Lung (tissue), 12 donors: Measurements from ENCODE around the gene GPC6. TPM values are rescaled to one million over a fixed set of nuclear protein-coding genes. Genes with fewer than 3 reads are reported as not detected.

Source experiments
- ATAC-seq: fragments of 200-7000 bp; cut with Tn5 transposase; one replicate; pipeline ENCODE4 v1.9.1; 2020; ENCODE audit warnings: moderate number of reproducible peaks; ENCODE audit not compliant: insufficient read depth, low FRiP score
- DNase-seq, 3 donors: peaks; one replicate each; pipeline ENCODE4 v3.0.0-alpha.2; 2013 to 2017
- H3K27ac ChIP-seq, 2 donors: one replicate each; pipeline ENCODE4 v1.5.1; 2013; ENCODE audit warnings: mild to moderate bottlenecking in 2 of 2, moderate library complexity in 2 of 2, control low read depth in 1 of 2, inconsistent platforms in 1 of 2, low read depth in 1 of 2, low read length in 1 of 2
- H3K27me3 ChIP-seq, 3 donors: one replicate each; pipeline ENCODE4 v1.5.1; 2013; ENCODE audit warnings: low read length in 2 of 3; ENCODE audit not compliant: control insufficient read depth in 3 of 3, insufficient read depth in 3 of 3
- H3K36me3 ChIP-seq, 4 donors: one replicate each; pipeline ENCODE4 v1.5.1; 2013; ENCODE audit warnings: low read length in 4 of 4, mild to moderate bottlenecking in 1 of 4, moderate library complexity in 1 of 4; ENCODE audit not compliant: control insufficient read depth in 4 of 4, insufficient read depth in 4 of 4
- H3K4me1 ChIP-seq, 5 donors: one replicate each; pipeline ENCODE4 v1.5.1; 2013; ENCODE audit warnings: low read length in 5 of 5, mild to moderate bottlenecking in 2 of 5, moderate library complexity in 1 of 5; ENCODE audit not compliant: control insufficient read depth in 5 of 5, insufficient read depth in 5 of 5
- H3K4me3 ChIP-seq: one replicate; pipeline ENCODE4 v1.5.1; 2013; ENCODE audit warnings: mild to moderate bottlenecking, control low read depth, moderate library complexity
- H3K9ac ChIP-seq, 2 donors: one replicate each; pipeline ENCODE4 v1.5.1; 2013; ENCODE audit warnings: low read length in 2 of 2, control low read depth in 1 of 2; ENCODE audit not compliant: insufficient read depth in 1 of 2
- H3K9me3 ChIP-seq, 4 donors: one replicate each; pipeline ENCODE4 v1.5.1; 2013; ENCODE audit warnings: low read length in 3 of 4, mild to moderate bottlenecking in 1 of 4, moderate library complexity in 1 of 4; ENCODE audit not compliant: control insufficient read depth in 4 of 4, insufficient read depth in 3 of 4
- CTCF ChIP-seq: IDR thresholded peaks from 2 replicates; pipeline ENCODE4 v1.5.1; 2012; ENCODE audit warnings: mild to moderate bottlenecking; ENCODE audit errors: control extremely low read depth, extremely low read depth
- WGBS, 2 donors: extraction: QIAGEN DNeasy Blood & Tissue Kit; methylation state at CpG; one replicate each; pipeline ENCODE4 v1.1.7; 2013; 5-methylcytosine and 5-hydroxymethylcytosine counted together
- polyA plus RNA-seq, 2 donors: library from polyadenylated mRNA; stranded (reverse); fragments of 200-250 nt; gene quantifications; one replicate each; pipeline ENCODE4 v1.2.1, GENCODE V29; 2013
- total RNA-seq, 2 donors: library from RNA; depleted of rRNA in 1 of 2; stranded (reverse); fragments of >200 nt in 1 of 2; gene quantifications; one replicate each; pipeline ENCODE4 v1.2.1, GENCODE V29; 2014 to 2021
- donor health status: control.
- donor health status: control.
- donor health status: Bipolar disorder and iron deficiency.
- donor health status: healthy.
- donor health status: DM: yes; HTN: yes; CAD: no.

GPC6 gene
- total and polyA plus RNA-seq, 4 donors: 0.45 to 31.4 (median 4.8) TPM

- H3K36me3 ChIP-seq: no peaks in the 10 kb centered on the region
- H3K9me3 ChIP-seq: peaks cover 0 to 2% (median 0%) of the 10 kb centered on the region in 4 donors
- WGBS, 2 donors: 57 to 65% methylated on average over 8 of the region's 8 CpGs
- H3K27me3 ChIP-seq: no peaks in the 10 kb centered on the region
- TF ChIP-seq CTCF: no peak
- ATAC-seq: peak; percentile 58
- H3K9ac ChIP-seq: no peak overlapping the region
- H3K4me1 ChIP-seq: peaks cover 0 to 14% (median 0%) of the 10 kb centered on the region in 5 donors
- H3K4me3 ChIP-seq: no peak overlapping the region
- no peak overlapping the region for H3K27ac ChIP-seq
- DNase-seq: peak in 1 of 3 donors; percentile 29
Measured at GRCh38 chr13:93248627-93249047, 22.0 kb downstream of the GPC6 start.

- Histone ChIP-seq H3K9ac (no peak overlapping the region), H3K4me1 (peaks cover 0 to 4% (median 0%) of the 10 kb centered on the region in 5 donors), H3K27ac (peak overlapping the region in 1 of 2 donors; percentile 52), H3K9me3 (peaks cover 0 to 2% (median 0%) of the 10 kb centered on the region in 4 donors), H3K36me3 (no peaks in the 10 kb centered on the region), H3K27me3 (no peaks in the 10 kb centered on the region), H3K4me3 (no peak overlapping the region)
- no peak for TF ChIP-seq CTCF
- WGBS, 2 donors: 77 to 82% methylated on average over 7 of the region's 7 CpGs
- DNase-seq: peak in 2 of 3 donors; percentile 47 to 77
- ATAC-seq: peak; percentile 25
Measured at GRCh38 chr13:93249364-93250306, 23.0 kb downstream of the GPC6 start.

- WGBS, 2 donors: 75 to 88% methylated on average over 4 of the region's 4 CpGs
- peaks cover 0 to 2% (median 0%) of the 10 kb centered on the region in 4 donors for H3K9me3 ChIP-seq
- H3K4me3 ChIP-seq: no peak overlapping the region
- H3K27me3 ChIP-seq: no peaks in the 10 kb centered on the region
- H3K9ac ChIP-seq: no peak overlapping the region
- no peak for TF ChIP-seq CTCF
- no peaks in the 10 kb centered on the region for H3K36me3 ChIP-seq
- H3K4me1 ChIP-seq: no peaks in the 10 kb centered on the region
- DNase-seq (no peak), ATAC-seq (no peak)
- H3K27ac ChIP-seq: no peak overlapping the region
Measured at GRCh38 chr13:93254775-93255174, 28.2 kb downstream of the GPC6 start.
